GM23248 (cell line): Measurements from ENCODE around the gene DUSP5.

Experiments
- EZH2 ChIP-seq: fragments of 200-600 bp; sonication (generic); IDR thresholded peaks from 2 replicates; pipeline ENCODE4 v1.6.1; 2018; ENCODE audit warnings: antibody characterized with exemption, mild to moderate bottlenecking; ENCODE audit not compliant: insufficient read depth, poor library complexity, severe bottlenecking
- EZH2phosphoT487 ChIP-seq: fragments of 200-600 bp; sonication (generic); IDR thresholded peaks from 2 replicates; pipeline ENCODE4 v1.6.1; 2018; ENCODE audit warnings: antibody characterized with exemption, moderate library complexity, mild to moderate bottlenecking, low read depth; ENCODE audit not compliant: insufficient read depth

DNA sequence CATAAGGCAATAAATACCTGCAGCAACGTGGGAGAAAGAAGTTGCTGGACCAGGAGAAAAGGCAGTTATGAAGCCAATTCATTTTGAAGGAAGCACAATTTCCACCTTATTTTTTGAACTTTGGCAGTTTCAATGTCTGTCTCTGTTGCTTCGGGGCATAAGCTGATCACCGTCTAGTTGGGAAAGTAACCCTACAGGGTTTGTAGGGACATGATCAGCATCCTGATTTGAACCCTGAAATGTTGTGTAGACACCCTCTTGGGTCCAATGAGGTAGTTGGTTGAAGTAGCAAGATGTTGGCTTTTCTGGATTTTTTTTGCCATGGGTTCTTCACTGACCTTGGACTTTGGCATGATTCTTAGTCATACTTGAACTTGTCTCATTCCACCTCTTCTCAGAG, 13.0 kb downstream of the DUSP5 start:
- TF ChIP-seq EZH2phosphoT487, result no peak
- TF ChIP-seq EZH2, result no peak
